H1 (cell line): Measurements from ENCODE around the gene SIPA1L3. TPM values are rescaled to one million over a fixed set of nuclear protein-coding genes. Genes with fewer than 3 reads are reported as not detected.

ENCODE experiments used
- EZH2 ChIP-seq: fragments of 200-600 bp; sonication (generic); IDR thresholded peaks from 2 replicates; pipeline ENCODE4 v1.7.1; 2012; ENCODE audit warnings: low read depth, mild to moderate bottlenecking, moderate library complexity, low read length, inconsistent platforms; ENCODE audit not compliant: severe bottlenecking
- SP1 ChIP-seq: IDR thresholded peaks from 2 replicates; pipeline ENCODE4 v1.6.1; 2011; ENCODE audit warnings: low read depth, low read length
- SP4 ChIP-seq: IDR thresholded peaks from 2 replicates; pipeline ENCODE4 v1.6.1; 2012; ENCODE audit warnings: low read length, inconsistent platforms
- TAF1 ChIP-seq: IDR thresholded peaks from 2 replicates; pipeline ENCODE4 v1.6.1; 2011; ENCODE audit warnings: mild to moderate bottlenecking, low read depth, low read length
- polyA plus RNA-seq, 7 experiments: library from polyadenylated mRNA; depleted of rRNA in 3 of 7; stranded (reverse) in 5 of 7; unstranded in 2 of 7; fragments of >200 nt in 5 of 7; fragments of 200-250 nt in 2 of 7; gene quantifications; 1 replicate in 5 of 7; 2 replicates in 1 of 7; 4 replicates in 1 of 7; pipeline versions ENCODE4 v1.2.1 to v1.2.3, GENCODE V29; 2011 to 2013; ENCODE audit warnings: missing spikeins in 2 of 7, mixed read lengths in 2 of 7
- total RNA-seq: library from RNA; stranded (reverse); fragmentation: NEBNext Ultra II Directional; extraction: Animal tissue kit (Norgen Biotek cat#: 25700); gene quantifications from 2 replicates; pipeline ENCODE4 v1.2.1, GENCODE V29; 2021

Gene SIPA1L3
- total and polyA plus RNA-seq, 2 of the 8 experiments (the other 6 are each of a cell fraction or from before 2014, with no cell fraction given), result 15.0 to 54.9 TPM

DNA sequence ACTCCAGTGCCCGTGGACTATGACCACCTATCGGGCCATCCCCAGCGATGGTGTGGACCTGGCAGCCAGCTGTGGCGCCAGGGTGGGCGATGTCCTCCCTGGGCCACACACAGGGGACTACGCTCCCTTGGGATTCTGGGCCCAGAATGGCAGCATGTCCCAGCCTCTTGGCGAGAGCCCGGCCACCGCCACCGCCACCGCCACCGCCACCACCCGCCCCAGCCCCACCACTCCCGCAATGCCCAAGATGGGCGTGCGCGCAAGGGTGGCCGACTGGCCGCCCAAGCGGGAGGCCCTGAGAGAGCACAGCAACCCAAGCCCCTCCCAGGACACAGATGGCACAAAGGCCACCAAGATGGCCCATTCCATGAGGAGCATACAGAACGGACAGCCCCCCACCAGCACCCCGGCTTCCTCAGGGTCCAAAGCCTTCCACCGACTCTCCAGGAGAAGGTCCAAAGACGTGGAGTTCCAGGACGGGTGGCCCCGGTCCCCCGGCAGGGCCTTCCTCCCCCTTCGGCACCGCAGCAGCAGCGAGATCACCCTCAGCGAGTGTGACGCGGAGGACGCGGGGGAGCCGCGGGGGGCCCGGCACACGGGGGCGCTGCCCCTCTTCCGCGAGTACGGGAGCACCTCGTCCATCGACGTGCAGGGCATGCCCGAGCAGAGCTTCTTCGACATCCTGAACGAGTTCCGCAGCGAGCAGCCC lies 174.7 kb downstream of the SIPA1L3 start (continued):
- TF ChIP-seq SP1, result no peak
- TF ChIP-seq TAF1, result no peak
- no peak for TF ChIP-seq EZH2
- TF ChIP-seq SP4, result no peak
- TF ChIP-seq, all 59 proteins: peak for 0
